HEK293 (cell line): Measurements from ENCODE around the gene GGT5.
"Not testable (repeated sequence)": the region's sequence is repeated elsewhere in the genome, so short reads cannot be mapped to it uniquely, and the experiment has no call there.

Experiments
- CTCF ChIA-PET: fragments of 350-600 bp; formaldehyde crosslinking; extraction: SDS; loops from one replicate; lab custom pipeline; 2021; ENCODE audit warnings: antibody characterized with exemption; lab: Yijun Ruan, JAX
- POLR2A ChIA-PET: fragments of 300-600 bp; formaldehyde crosslinking; extraction: SDS; loops from one replicate; lab custom pipeline; 2020; ENCODE audit warnings: antibody characterized with exemption, inconsistent platforms; lab: Yijun Ruan, JAX
- H3K27ac ChIP-seq: fragments of 200-500 bp; sonication (Bioruptor generic); 2 replicates; pipeline ENCODE4 v1.5.1; 2014; ENCODE audit warnings: low read depth, low read length, control low read depth, inconsistent platforms; ENCODE audit errors: extremely low read depth
- H3K36me3 ChIP-seq, 2 experiments: fragments of 200-500 bp in 1 of 2; sonication (Bioruptor generic) in 1 of 2; 1 replicate in 1 of 2; 2 replicates in 1 of 2; pipeline ENCODE4 v1.5.1; 2014 to 2017; ENCODE audit warnings: inconsistent platforms in 2 of 2, low read length in 2 of 2; ENCODE audit not compliant: control insufficient read depth in 2 of 2, insufficient read depth in 1 of 2
- H3K4me1 ChIP-seq: fragments of 200-500 bp; sonication (Bioruptor generic); 2 replicates; pipeline ENCODE4 v1.5.1; 2014; ENCODE audit warnings: mild to moderate bottlenecking, low read length, inconsistent platforms; ENCODE audit not compliant: control insufficient read depth, insufficient read depth
- H3K4me3 ChIP-seq: 2 replicates; pipeline ENCODE4 v1.5.1; 2011; ENCODE audit warnings: low read depth, mild to moderate bottlenecking, control low read depth, low read length, moderate library complexity
- H3K9me3 ChIP-seq: fragments of 200-500 bp; sonication (Bioruptor generic); 2 replicates; pipeline ENCODE4 v1.5.1; 2014; ENCODE audit warnings: low read depth, low read length, inconsistent platforms; ENCODE audit not compliant: control insufficient read depth, insufficient read depth
- BCL11A ChIP-seq: fragments of 450-650 bp; formaldehyde crosslinking; IDR thresholded peaks from 2 replicates; pipeline ENCODE4 v1.5.1; 2016; ENCODE audit warnings: low read depth, missing biosample characterization, missing genetic modification characterization
- EGR2 ChIP-seq: fragments of 450-650 bp; formaldehyde crosslinking; IDR thresholded peaks from 2 replicates; pipeline ENCODE4 v1.5.1; 2016; ENCODE audit warnings: low read depth, missing biosample characterization, missing genetic modification characterization
- ELK4 ChIP-seq: IDR thresholded peaks from 2 replicates; pipeline ENCODE4 v1.6.1; 2011; ENCODE audit warnings: mild to moderate bottlenecking, low read depth, low read length, borderline replicate concordance
- HIC1 ChIP-seq: fragments of 450-650 bp; formaldehyde crosslinking; IDR thresholded peaks from 2 replicates; pipeline ENCODE4 v1.5.1; 2016; ENCODE audit warnings: missing biosample characterization, missing genetic modification characterization
- KLF1 ChIP-seq: fragments of 450-650 bp; formaldehyde crosslinking; IDR thresholded peaks from 2 replicates; pipeline ENCODE4 v1.5.1; 2016; ENCODE audit warnings: missing biosample characterization, missing genetic modification characterization
- KLF17 ChIP-seq: fragments of 450-650 bp; formaldehyde crosslinking; IDR thresholded peaks from 2 replicates; pipeline ENCODE4 v1.5.1; 2016; ENCODE audit warnings: missing biosample characterization, missing genetic modification characterization
- MZF1 ChIP-seq: fragments of 450-650 bp; formaldehyde crosslinking; IDR thresholded peaks from 2 replicates; pipeline ENCODE4 v1.5.1; 2017; ENCODE audit warnings: missing biosample characterization, missing genetic modification characterization, borderline replicate concordance
- PATZ1 ChIP-seq: fragments of 450-650 bp; formaldehyde crosslinking; IDR thresholded peaks from 2 replicates; pipeline ENCODE4 v1.5.1; 2016; ENCODE audit warnings: missing biosample characterization, missing genetic modification characterization
- TCF7L2 ChIP-seq: IDR thresholded peaks from 2 replicates; pipeline ENCODE4 v1.6.1; 2011; ENCODE audit warnings: low read depth, mild to moderate bottlenecking, inconsistent platforms, low read length, moderate library complexity, borderline replicate concordance
- YY1 ChIP-seq: fragments of 450-650 bp; formaldehyde crosslinking; IDR thresholded peaks from 2 replicates; pipeline ENCODE4 v1.5.1; 2018; ENCODE audit warnings: missing biosample characterization, missing genetic modification characterization
- ZFHX2 ChIP-seq: fragments of 450-650 bp; formaldehyde crosslinking; conservative IDR thresholded peaks from 2 replicates; pipeline ENCODE4 v1.5.1; 2016; ENCODE audit warnings: missing biosample characterization, missing genetic modification characterization
- ZNF112 ChIP-seq: fragments of 450-650 bp; formaldehyde crosslinking; IDR thresholded peaks from 2 replicates; pipeline ENCODE4 v1.5.0; 2017; ENCODE audit warnings: missing biosample characterization, missing genetic modification characterization
- ZNF155 ChIP-seq: fragments of 450-650 bp; formaldehyde crosslinking; IDR thresholded peaks from 2 replicates; pipeline ENCODE4 v1.5.1; 2016; ENCODE audit warnings: missing biosample characterization, missing genetic modification characterization
- ZNF335 ChIP-seq: fragments of 450-650 bp; formaldehyde crosslinking; conservative IDR thresholded peaks from 2 replicates; pipeline ENCODE4 v1.5.1; 2016; ENCODE audit warnings: missing biosample characterization, missing genetic modification characterization
- ZNF37A ChIP-seq: fragments of 450-650 bp; IDR thresholded peaks from 2 replicates; pipeline ENCODE4 v1.5.1; 2018; ENCODE audit warnings: missing biosample characterization, missing genetic modification characterization
- ZNF423 ChIP-seq: fragments of 450-650 bp; formaldehyde crosslinking; IDR thresholded peaks from 2 replicates; pipeline ENCODE4 v1.5.1; 2016; ENCODE audit warnings: missing biosample characterization, missing genetic modification characterization
- ZNF530 ChIP-seq: fragments of 450-650 bp; formaldehyde crosslinking; IDR thresholded peaks from 2 replicates; pipeline ENCODE4 v1.5.1; 2016; ENCODE audit warnings: low read depth, missing biosample characterization, missing genetic modification characterization
- ZNF544 ChIP-seq: fragments of 450-650 bp; formaldehyde crosslinking; IDR thresholded peaks from 2 replicates; pipeline ENCODE4 v1.5.0; 2017; ENCODE audit warnings: missing biosample characterization, missing genetic modification characterization
- ZNF549 ChIP-seq: fragments of 450-650 bp; IDR thresholded peaks from 2 replicates; pipeline ENCODE4 v1.5.1; 2018; ENCODE audit warnings: missing biosample characterization, missing genetic modification characterization, mild to moderate bottlenecking, inconsistent platforms, moderate library complexity
- ZNF585B ChIP-seq: fragments of 450-650 bp; formaldehyde crosslinking; IDR thresholded peaks from 2 replicates; pipeline ENCODE4 v1.5.1; 2016; ENCODE audit warnings: missing biosample characterization, missing genetic modification characterization
- ZNF600 ChIP-seq: fragments of 450-650 bp; formaldehyde crosslinking; IDR thresholded peaks from 2 replicates; pipeline ENCODE4 v1.5.1; 2016; ENCODE audit warnings: missing biosample characterization, missing genetic modification characterization
- ZNF747 ChIP-seq: fragments of 450-650 bp; formaldehyde crosslinking; IDR thresholded peaks from 2 replicates; pipeline ENCODE4 v1.5.1; 2016; ENCODE audit warnings: missing biosample characterization, missing genetic modification characterization
- ZNF792 ChIP-seq: fragments of 450-650 bp; formaldehyde crosslinking; IDR thresholded peaks from 2 replicates; pipeline ENCODE4 v1.5.1; 2016; ENCODE audit warnings: missing biosample characterization, missing genetic modification characterization

The GGT5 gene

GRCh38 chr22:24245584-24246561 lies 991 bp upstream of the GGT5 start:
- POLR2A ChIA-PET, H3K27ac ChIP-seq, H3K36me3 ChIP-seq, H3K4me1 ChIP-seq, H3K4me3 ChIP-seq: not testable (repeated sequence)
- CTCF ChIA-PET, result interaction anchor here (0.7 to 2.5 kb wide), 6 partner anchors 15 to 261 kb away, joined by 3 to 17 read pairs (median 4); no protein-coding TSS in a partner anchor
- peak; percentile 39 for TF ChIP-seq ZNF585B (tag by site-specific recombination)
- peak; percentile 55; the same call in 1 of the 2 replicates for TF ChIP-seq EGR2
- TF ChIP-seq ZFHX2 (tag by site-specific recombination), result peak; percentile 45; the same call in 1 of the 2 replicates
- peak; percentile 31; the same call in 1 of the 2 replicates for TF ChIP-seq ZNF600 (tag by site-specific recombination)
- TF ChIP-seq, all 188 proteins: peak for 4; not testable (repeated sequence) for 184
- H3K9me3 ChIP-seq, result not testable (repeated sequence)

GRCh38 chr22:24244144-24244787 lies 616 bp downstream of the GGT5 start:
- POLR2A ChIA-PET, result no interaction called here
- no peaks in the 10 kb centered on the region for H3K9me3 ChIP-seq
- H3K4me3 ChIP-seq, result no peak overlapping the region
- CTCF ChIA-PET, result interaction anchor here (1.2 to 1.3 kb wide), 2 partner anchors 13 to 55 kb away, joined by 3 to 4 read pairs; no protein-coding TSS in a partner anchor
- no peaks in the 10 kb centered on the region for H3K36me3 ChIP-seq
- H3K27ac ChIP-seq, result no peak overlapping the region
- H3K4me1 ChIP-seq, result peaks cover 4% of the 10 kb centered on the region
- TF ChIP-seq ZNF530 (tag by site-specific recombination), result no peak
- TF ChIP-seq ZNF544, result no peak
- TF ChIP-seq ZNF792 (tag by site-specific recombination), result no peak
- TF ChIP-seq ZNF747 (tag by site-specific recombination), result no peak
- TF ChIP-seq ZNF335 (tag by site-specific recombination), result no peak
- no peak for TF ChIP-seq ZNF155 (tag by site-specific recombination)
- no peak for TF ChIP-seq ZNF423 (tag by site-specific recombination)
- peak; percentile 56; the same call in 1 of the 2 replicates for TF ChIP-seq PATZ1 (tag by site-specific recombination)
- no peak for TF ChIP-seq MZF1 (tag by site-specific recombination)
- peak; percentile 25; the same call in 1 of the 2 replicates for TF ChIP-seq KLF1 (tag by site-specific recombination)
- TF ChIP-seq YY1, result no peak
- no peak for TF ChIP-seq ZNF37A (tag by site-specific recombination)
- TF ChIP-seq TCF7L2, result no peak
- 0 out of 2 replicates have a peak, but pooled peaks have one; percentile 10 for TF ChIP-seq HIC1 (tag by site-specific recombination)
- TF ChIP-seq ELK4, result no peak
- TF ChIP-seq KLF17 (tag by site-specific recombination), result peak; percentile 71; the same call in 1 of the 2 replicates
- no peak for TF ChIP-seq ZNF112 (tag by site-specific recombination)
- TF ChIP-seq ZNF549 (tag by site-specific recombination), result no peak
- 0 out of 2 replicates have a peak, but pooled peaks have one; percentile 41 for TF ChIP-seq BCL11A (tag by site-specific recombination)
